HL-60/S4 treated with phorbol 12-myristate 13-acetate at 8.2 ng/mL for 4 days and 3 days (cell line): ENCODE measurements around the gene C1orf52.

ENCODE experiments used
- in situ Hi-C: fragments of 300-500 bp; cut with MboI; formaldehyde crosslinking; loops from 2 replicates; pipeline ENCODE4 v1.15.0; 2022; ENCODE audit warnings: low sequenced_read_pairs

Gene C1orf52

GRCh38 chr1:85259118-85259911, at the start of gene C1orf52:
TSS of gene C1orf52 (minus strand) at chr1:85259662. CDS start at chr1:85259633, 29 bp downstream.
- in situ Hi-C loops = loop anchor here (25.0 kb wide), 1 partner anchor 322 kb away; no protein-coding TSS in a partner anchor

DNA sequence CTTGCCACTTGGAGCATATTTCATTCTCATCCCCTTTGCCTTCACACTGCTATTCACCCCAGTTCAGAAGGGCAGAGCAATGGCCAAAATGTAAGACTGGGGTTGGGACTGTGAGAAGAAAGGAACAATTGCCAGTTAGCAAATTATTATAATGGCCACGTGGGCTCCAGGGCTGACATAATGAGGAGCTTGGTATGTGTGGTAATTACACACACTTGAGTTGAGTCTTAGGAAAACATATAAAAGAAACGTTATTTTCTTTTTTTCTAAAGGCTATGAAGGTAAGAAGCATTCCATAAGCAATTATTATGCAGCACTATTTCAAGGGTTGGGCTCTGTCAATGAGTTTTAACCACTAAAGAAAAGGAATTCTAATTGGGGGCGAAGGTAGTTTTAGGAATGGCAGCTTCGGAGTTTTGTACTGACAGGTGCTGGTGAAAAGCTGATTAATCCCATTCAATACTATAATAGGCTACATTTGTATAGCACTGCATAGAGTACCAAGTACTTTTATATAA, 49.4 kb upstream of the C1orf52 start:
- in situ Hi-C loops = no loop called here

- in situ Hi-C loops = no loop called here
These were observed 48.7 kb upstream of the C1orf52 start for GRCh38 chr1:85307987-85308832.

DNA sequence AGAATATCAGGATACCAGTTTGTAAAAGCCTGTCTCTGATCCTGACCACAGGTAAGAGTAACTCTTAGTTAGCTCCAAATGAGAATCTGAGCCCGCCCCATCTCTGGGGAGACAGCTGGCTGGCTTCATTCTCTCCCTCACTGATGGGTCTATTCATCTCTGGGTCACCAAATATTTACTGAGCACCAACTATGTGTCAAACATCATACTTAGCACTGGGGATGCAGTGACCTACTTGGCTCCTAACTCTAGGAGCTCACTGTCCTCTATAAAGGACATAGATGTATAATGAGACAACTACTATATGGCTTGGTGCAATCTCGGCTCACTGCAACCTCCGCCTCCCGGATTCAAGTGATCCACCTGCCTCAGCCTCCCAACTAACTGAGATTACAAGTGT, 46.8 kb upstream of the C1orf52 start:
- in situ Hi-C loops = no loop called here

DNA sequence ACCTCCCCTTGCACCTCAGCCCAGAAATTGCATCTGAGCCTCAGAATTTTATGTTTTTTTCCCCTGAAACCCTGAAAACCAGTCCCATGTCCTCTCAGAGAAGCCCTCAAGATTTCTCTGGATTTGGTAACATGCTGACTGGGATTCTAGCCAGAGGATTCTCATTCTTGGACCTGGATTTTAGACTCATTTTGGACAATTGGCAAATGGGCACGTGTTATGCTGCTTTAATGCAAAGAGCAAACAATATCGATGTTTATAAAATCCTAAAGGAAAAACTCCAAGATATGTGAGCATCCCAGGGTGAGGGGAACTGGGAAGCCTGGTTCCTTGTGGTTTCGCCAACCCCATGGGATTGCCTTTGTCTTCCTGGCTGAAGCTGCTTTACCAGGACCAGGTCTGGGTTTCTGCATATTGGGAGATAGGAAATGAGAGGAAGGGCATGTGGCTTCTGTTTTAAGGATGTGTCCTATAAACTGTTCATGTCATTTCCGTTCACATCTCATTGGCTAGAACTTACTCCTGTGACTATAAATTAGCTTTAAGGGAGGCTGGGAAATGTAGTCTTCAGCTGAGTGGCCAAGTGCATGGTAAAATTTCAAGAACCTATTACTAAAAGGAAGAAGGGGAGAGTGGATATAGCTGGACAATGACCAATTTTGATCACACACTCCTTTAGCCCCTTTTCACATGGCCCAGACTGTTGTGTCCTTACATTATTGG, 44.1 kb upstream of the C1orf52 start:
- in situ Hi-C loops = no loop called here

GRCh38 chr1:85300140-85300539, 40.7 kb upstream of the C1orf52 start:
- in situ Hi-C loops = no loop called here

- in situ Hi-C loops = no loop called here
These were observed 38.6 kb upstream of the C1orf52 start for GRCh38 chr1:85297855-85298629.

GRCh38 chr1:85297538-85297854, 38.0 kb upstream of the C1orf52 start:
- in situ Hi-C loops = no loop called here

GRCh38 chr1:85296980-85297379, 37.5 kb upstream of the C1orf52 start:
- in situ Hi-C loops = no loop called here

- in situ Hi-C loops = no loop called here
These were observed 36.2 kb upstream of the C1orf52 start for GRCh38 chr1:85295654-85296053.

DNA sequence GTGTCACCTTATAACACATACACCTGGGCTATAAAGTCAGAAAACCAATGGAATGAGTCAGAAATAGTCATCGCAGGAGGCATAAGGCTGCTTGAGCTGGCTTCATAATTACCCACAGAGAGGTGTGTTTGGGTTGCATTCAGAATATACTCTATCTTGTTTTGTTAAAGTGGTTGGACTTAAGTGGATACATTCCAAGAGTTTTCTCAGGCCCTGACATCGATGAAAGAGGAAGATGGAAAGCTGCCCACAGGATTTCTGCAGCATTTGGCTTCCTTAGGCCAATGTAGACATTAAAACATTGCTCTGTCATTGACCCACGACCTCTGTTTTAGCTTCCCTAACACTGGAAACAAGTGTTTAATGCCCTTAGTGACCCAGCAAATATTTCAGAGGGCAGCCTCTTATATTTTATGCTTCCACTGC, 35.6 kb upstream of the C1orf52 start:
- in situ Hi-C loops = no loop called here

DNA sequence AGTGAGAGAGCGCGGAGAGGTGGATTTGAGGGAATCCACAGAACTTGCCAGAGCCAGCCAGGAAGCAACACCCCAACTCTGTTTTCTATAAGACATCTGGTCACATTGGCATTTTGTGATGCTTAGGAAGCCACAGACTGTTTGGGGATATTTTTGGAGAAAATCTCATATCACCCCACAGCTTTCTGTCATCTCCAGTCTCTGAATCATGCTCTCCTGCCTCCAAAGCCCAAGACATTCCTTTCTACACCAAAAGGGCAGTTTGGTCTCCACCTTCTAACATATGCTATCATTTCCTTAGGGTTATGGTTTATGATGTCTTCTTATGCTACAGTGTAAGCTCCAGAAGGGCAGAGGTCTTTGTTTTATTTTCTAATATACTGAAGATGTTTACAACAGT, 31.4 kb upstream of the C1orf52 start:
- in situ Hi-C loops = no loop called here

DNA sequence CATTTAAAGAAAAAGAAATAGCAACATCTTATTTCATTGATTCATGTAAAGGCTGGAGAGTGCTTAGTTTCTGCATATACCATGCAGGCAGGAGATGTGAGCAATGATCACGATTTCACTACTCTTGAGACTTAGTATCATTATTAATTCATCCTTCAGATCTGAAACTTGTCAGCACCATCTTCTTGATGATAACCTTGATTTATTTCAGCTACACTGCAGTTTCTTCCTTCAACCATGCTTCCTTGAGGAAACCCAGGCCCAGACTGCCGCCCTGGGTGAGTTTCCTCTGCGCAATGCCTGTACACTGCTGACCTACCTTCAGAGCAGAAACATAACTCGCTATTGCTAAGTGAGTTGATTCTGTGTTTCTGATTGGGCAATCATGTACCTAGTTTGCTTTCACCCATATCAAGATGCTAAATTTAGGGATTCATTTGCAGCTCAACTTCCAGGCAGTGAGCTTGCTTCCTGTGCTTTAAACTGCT, 30.4 kb upstream of the C1orf52 start:
- in situ Hi-C loops = no loop called here

DNA sequence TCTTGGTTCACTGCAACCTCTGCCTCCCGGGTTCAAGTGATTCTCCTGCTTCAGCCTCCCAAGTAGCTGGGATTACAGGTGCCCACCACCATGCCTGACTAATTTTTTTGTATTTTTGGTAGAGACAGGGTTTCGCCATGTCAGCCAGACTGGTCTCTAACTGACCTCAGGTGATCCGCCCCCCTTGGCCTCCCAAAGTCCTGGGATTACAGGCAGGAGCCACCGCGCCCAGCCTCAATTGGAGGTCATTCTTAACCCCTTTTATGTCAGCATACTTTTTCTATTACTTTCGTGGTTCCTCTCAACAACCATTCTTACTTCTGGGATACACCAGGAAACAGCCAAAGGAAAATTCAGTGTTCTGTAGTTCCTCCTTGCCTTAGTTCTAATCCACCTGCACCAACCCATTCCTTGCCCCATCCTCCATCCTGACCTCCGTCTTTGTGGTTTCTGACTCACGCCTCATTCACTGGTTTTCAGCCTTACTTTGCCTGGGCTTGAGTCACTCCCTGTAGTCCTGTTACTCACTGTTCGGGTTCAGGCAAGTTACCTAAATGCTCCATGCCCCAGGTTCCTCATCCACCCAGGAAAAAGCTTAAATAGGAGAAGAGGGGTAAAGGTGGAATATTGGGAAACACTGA, 29.9 kb upstream of the C1orf52 start:
- in situ Hi-C loops = no loop called here

- in situ Hi-C loops = no loop called here
These were observed 24.7 kb upstream of the C1orf52 start for GRCh38 chr1:85284202-85284601.

DNA sequence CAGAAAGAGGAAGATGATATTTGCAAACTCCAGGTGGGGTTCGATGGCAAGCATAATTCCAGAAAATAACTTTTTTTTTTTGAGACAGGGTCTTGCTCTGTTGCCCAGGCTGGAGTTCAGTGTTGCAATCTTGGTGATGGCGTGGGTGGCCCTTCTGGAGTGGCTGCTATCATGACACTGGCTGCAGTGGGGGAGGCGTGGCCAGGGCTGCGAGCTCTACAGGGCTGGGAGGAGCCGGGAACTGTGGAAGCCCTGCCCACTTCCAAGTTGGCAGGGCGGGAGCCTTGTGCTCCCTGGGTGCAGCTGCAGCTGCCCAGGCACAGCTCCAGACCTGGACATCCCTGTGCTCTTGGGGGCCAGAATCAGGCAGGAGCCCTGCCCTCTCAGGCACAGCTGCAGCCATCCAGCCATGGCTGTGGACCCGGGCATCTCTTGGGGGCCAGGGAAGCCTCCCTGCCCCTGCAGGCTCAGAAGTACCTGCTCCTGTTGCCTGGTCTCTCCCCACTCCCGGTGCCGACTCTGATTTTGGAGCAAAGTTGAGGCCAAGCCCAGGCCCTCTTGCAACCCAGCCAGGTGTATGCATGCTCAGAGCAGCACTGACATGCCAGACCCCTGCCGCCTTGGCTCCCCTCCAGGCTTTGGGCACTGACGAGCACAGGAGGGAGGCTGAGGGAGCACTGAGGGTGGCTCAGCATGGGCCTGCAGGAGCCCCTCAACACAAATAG, 24.2 kb upstream of the C1orf52 start:
- in situ Hi-C loops = no loop called here

- in situ Hi-C loops = no loop called here
These were observed 23.0 kb upstream of the C1orf52 start for GRCh38 chr1:85282424-85282823.

DNA sequence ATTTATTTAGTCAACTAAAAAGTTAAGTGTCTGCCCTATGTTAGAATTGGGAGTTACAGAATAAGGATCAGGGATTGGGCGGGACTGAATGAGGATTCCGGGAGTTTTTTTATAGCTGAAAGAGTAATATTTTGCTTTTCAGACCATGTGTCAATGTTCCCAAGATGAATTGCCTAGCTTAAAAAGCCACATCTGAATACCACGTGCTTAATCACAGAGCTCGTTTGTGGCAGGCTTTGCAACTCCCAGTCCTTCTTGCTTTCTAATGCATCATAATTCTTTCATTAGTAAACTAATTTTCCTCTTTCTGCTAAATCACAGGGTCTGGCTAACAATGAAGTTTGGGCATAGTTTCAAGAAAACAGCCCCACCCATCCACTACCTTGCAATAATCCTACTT, 21.2 kb upstream of the C1orf52 start:
- in situ Hi-C loops = no loop called here

GRCh38 chr1:85279458-85280080, 20.1 kb upstream of the C1orf52 start:
- in situ Hi-C loops = no loop called here
